Measurements from ENCODE around the gene TMPRSS2. TPM values are rescaled to one million over a fixed set of nuclear protein-coding genes. Genes with fewer than 3 reads are reported as not detected.

The TMPRSS2 gene
- total and polyA plus RNA-seq, 2 donors (not counting 3 experiments of a cell fraction or from before 2014, with no cell fraction given): not detected

- BruUV-seq (replicated peaks): no TSS peak
- intact Hi-C loops (cut with micrococcal nuclease) (no loop called here), dilution Hi-C loops (cut with MboI; ENCODE audit: extremely low pct_ligation_motif_present, low sequenced_read_pairs) (no loop called here)
- Histone ChIP-seq H3K9me3 (replicated peaks; ENCODE audit: control insufficient read depth, insufficient read depth, low read length) (no peaks in the 10 kb centered on the region), H3K27me3 (ENCODE audit: control insufficient read depth in 2 of 2, insufficient read depth in 2 of 2, low read length in 2 of 2) (no peaks in the 10 kb centered on the region), H3K79me2 (ENCODE audit: control insufficient read depth, insufficient read depth, low read length) (no peaks in the 10 kb centered on the region), H4K20me1 (replicated peaks; ENCODE audit: control insufficient read depth, extremely low read depth, insufficient read depth, low read length) (no peaks in the 10 kb centered on the region), H2AFZ (ENCODE audit: low read depth, low read length) (no peak overlapping the region), H3K4me2 (ENCODE audit: insufficient read depth, low read length) (no peak overlapping the region), H3K9me1 (replicated peaks; ENCODE audit: control insufficient read depth, extremely low read depth, insufficient read depth, low read length) (no peaks in the 10 kb centered on the region), H3K4me1 (ENCODE audit: control insufficient read depth, extremely low read depth, insufficient read depth, low read length) (no peaks in the 10 kb centered on the region), H3K36me3 (ENCODE audit: control insufficient read depth in 2 of 2, extremely low read depth in 1 of 2, insufficient read depth in 2 of 2, low read length in 2 of 2) (no peaks in the 10 kb centered on the region), H3K9ac (replicated peaks; ENCODE audit: extremely low read depth, insufficient read depth, low read length) (no peak overlapping the region), H3K27ac (ENCODE audit: insufficient read depth, low read depth, low read length) (no peak overlapping the region), H3K4me3 (replicated peaks in 1 of 3; ENCODE audit: insufficient read depth in 1 of 3, low read depth in 1 of 3, low read length in 3 of 3) (no peak overlapping the region)
- CTCF ChIA-PET: no interaction called here
- FAIRE-seq: no peak
- no peak for TF ChIP-seq GATA2 (IDR thresholded peaks at IDR 0.05; ENCODE audit: insufficient read depth, insufficient read length, low read depth, low read length)
- no peak for TF ChIP-seq POLR2AphosphoS5 (IDR thresholded peaks at IDR 0.05; ENCODE audit: insufficient read depth, low read depth, low read length)
- TF ChIP-seq CTCF (IDR thresholded peaks at IDR 0.05; ENCODE audit: extremely low read depth in 1 of 2, insufficient read depth in 1 of 2, low read depth in 1 of 2, low read length in 2 of 2): no peak
- DNase-seq (ENCODE audit: low read depth, low spot score): no peak
- POLR2A ChIA-PET: no interaction called here
Observed at GRCh38 chr21:41438425-41439113, 69.4 kb downstream of the TMPRSS2 start.

- Histone ChIP-seq H4K20me1 (replicated peaks; ENCODE audit: control insufficient read depth, extremely low read depth, insufficient read depth, low read length) (no peaks in the 10 kb centered on the region), H3K4me2 (ENCODE audit: insufficient read depth, low read length) (no peak overlapping the region), H3K4me1 (ENCODE audit: control insufficient read depth, extremely low read depth, insufficient read depth, low read length) (no peaks in the 10 kb centered on the region), H3K27me3 (ENCODE audit: control insufficient read depth in 2 of 2, insufficient read depth in 2 of 2, low read length in 2 of 2) (no peaks in the 10 kb centered on the region), H3K9me3 (replicated peaks; ENCODE audit: control insufficient read depth, insufficient read depth, low read length) (no peaks in the 10 kb centered on the region), H3K4me3 (replicated peaks in 1 of 3; ENCODE audit: insufficient read depth in 1 of 3, low read depth in 1 of 3, low read length in 3 of 3) (no peak overlapping the region), H3K9me1 (replicated peaks; ENCODE audit: control insufficient read depth, extremely low read depth, insufficient read depth, low read length) (no peaks in the 10 kb centered on the region), H3K36me3 (ENCODE audit: control insufficient read depth in 2 of 2, extremely low read depth in 1 of 2, insufficient read depth in 2 of 2, low read length in 2 of 2) (no peaks in the 10 kb centered on the region), H2AFZ (ENCODE audit: low read depth, low read length) (no peak overlapping the region), H3K9ac (replicated peaks; ENCODE audit: extremely low read depth, insufficient read depth, low read length) (no peak overlapping the region), H3K79me2 (ENCODE audit: control insufficient read depth, insufficient read depth, low read length) (no peaks in the 10 kb centered on the region), H3K27ac (ENCODE audit: insufficient read depth, low read depth, low read length) (no peak overlapping the region)
- CTCF ChIA-PET: no interaction called here
- POLR2A ChIA-PET: no interaction called here
- no peak for FAIRE-seq
- intact Hi-C loops (cut with micrococcal nuclease): no loop called here
- TF ChIP-seq MYC (IDR thresholded peaks at IDR 0.05; ENCODE audit: low read depth, low read length) (no peak), JUN (IDR thresholded peaks at IDR 0.05; ENCODE audit: borderline replicate concordance, insufficient read depth, insufficient read length, low read depth) (no peak), MAX (IDR thresholded peaks at IDR 0.05; ENCODE audit: insufficient read depth, insufficient read length) (no peak), FOS (IDR thresholded peaks at IDR 0.05; ENCODE audit: borderline replicate concordance, insufficient read depth, low read length) (no peak), EZH2 (IDR thresholded peaks at IDR 0.05; ENCODE audit: borderline replicate concordance, low read depth, low read length, severe bottlenecking) (no peak), POLR2A (IDR thresholded peaks at IDR 0.05; ENCODE audit: low read depth, low read length) (no peak), POLR2AphosphoS5 (IDR thresholded peaks at IDR 0.05; ENCODE audit: insufficient read depth, low read depth, low read length) (no peak), GATA2 (IDR thresholded peaks at IDR 0.05; ENCODE audit: insufficient read depth, insufficient read length, low read depth, low read length) (no peak), CTCF (IDR thresholded peaks at IDR 0.05; ENCODE audit: extremely low read depth in 1 of 2, insufficient read depth in 1 of 2, low read depth in 1 of 2, low read length in 2 of 2) (no peak)
- dilution Hi-C loops (cut with MboI; ENCODE audit: extremely low pct_ligation_motif_present, low sequenced_read_pairs): no loop called here
- DNase-seq (ENCODE audit: low read depth, low spot score): no peak
- no TSS peak for BruUV-seq (replicated peaks)
Observed at GRCh38 chr21:41437729-41438128, 70.2 kb downstream of the TMPRSS2 start.

Measured in endothelial cell of umbilical vein (primary cell).